Measurements from ENCODE around the gene FLNA. TPM values are rescaled to one million over a fixed set of nuclear protein-coding genes. Genes with fewer than 3 reads are reported as not detected.

Gene FLNA
- total and polyA plus RNA-seq, 2 of the 13 experiments (the other 11 are each of a cell fraction or from before 2014, with no cell fraction given), result 83.4 to 174 TPM

- Histone ChIP-seq H3K4me3 (replicated peaks in 1 of 3; ENCODE audit: insufficient read depth in 1 of 3, low read depth in 2 of 3, low read length in 3 of 3) (no peak overlapping the region), H4K20me1 (ENCODE audit: insufficient read depth, low read length) (no peaks in the 10 kb centered on the region), H3K9me3 (ENCODE audit: low read length) (no peaks in the 10 kb centered on the region), H3K36me3 (replicated peaks in 1 of 2; ENCODE audit: control insufficient read depth in 1 of 2, insufficient read depth in 2 of 2, low read length in 2 of 2) (no peaks in the 10 kb centered on the region), H3K9ac (ENCODE audit: insufficient read depth, low read depth, low read length) (no peak overlapping the region), H3K27me3 (ENCODE audit: control insufficient read depth in 1 of 2, insufficient read depth in 2 of 2, low read length in 2 of 2) (no peaks in the 10 kb centered on the region), H3K27ac (ENCODE audit: extremely low read length, insufficient read depth, low read length) (no peak overlapping the region), H2AFZ (ENCODE audit: low read length) (no peak overlapping the region), H3K79me2 (ENCODE audit: insufficient read depth, low read length) (no peaks in the 10 kb centered on the region), H3K4me2 (ENCODE audit: low read depth, low read length) (no peak overlapping the region), H3K4me1 (ENCODE audit: insufficient read depth, low read length) (no peaks in the 10 kb centered on the region)
- CTCF ChIA-PET (ENCODE audit: low intra/inter-chr PET ratio, low total read pairs), result no interaction called here
- WGBS (ENCODE audit: low lambda C conversion rate), result 0% methylated on average over 2 of the region's 10 CpGs
- in situ Hi-C loops (cut with HindIII; ENCODE audit: extremely low pct_ligation_motif_present, low pct_unique_long_range_greater_than_20kb) (no loop called here), intact Hi-C loops (cut with micrococcal nuclease; ENCODE audit: unreplicated experiment) (no loop called here)
- DNase-seq (ENCODE audit: low spot score) (no peak), ATAC-seq (no peak), FAIRE-seq (no peak)
- BruUV-seq (replicated peaks), result no TSS peak
- POLR2A ChIA-PET, result no interaction called here
- TF ChIP-seq ZNF280B (CRISPR knock-in tag; IDR thresholded peaks at IDR 0.05; ENCODE audit: borderline replicate concordance) (no peak), RFX3 (CRISPR knock-in tag; IDR thresholded peaks at IDR 0.05) (no peak), TEAD2 (CRISPR knock-in tag; IDR thresholded peaks at IDR 0.05) (no peak)
Observed at GRCh38 chrX:154304846-154305245, 69.6 kb downstream of the FLNA start.

GRCh38 chrX:154303476-154303875 lies 71.0 kb downstream of the FLNA start:
- Histone ChIP-seq H3K4me1 (ENCODE audit: insufficient read depth, low read length) (no peaks in the 10 kb centered on the region), H4K20me1 (ENCODE audit: insufficient read depth, low read length) (no peaks in the 10 kb centered on the region), H3K79me2 (ENCODE audit: insufficient read depth, low read length) (no peaks in the 10 kb centered on the region), H3K27ac (ENCODE audit: extremely low read length, insufficient read depth, low read length) (no peak overlapping the region), H3K9ac (ENCODE audit: insufficient read depth, low read depth, low read length) (no peak overlapping the region), H3K27me3 (ENCODE audit: control insufficient read depth in 1 of 2, insufficient read depth in 2 of 2, low read length in 2 of 2) (no peaks in the 10 kb centered on the region), H3K9me3 (ENCODE audit: low read length) (no peaks in the 10 kb centered on the region), H3K4me2 (ENCODE audit: low read depth, low read length) (no peak overlapping the region), H2AFZ (ENCODE audit: low read length) (no peak overlapping the region), H3K36me3 (replicated peaks in 1 of 2; ENCODE audit: control insufficient read depth in 1 of 2, insufficient read depth in 2 of 2, low read length in 2 of 2) (no peaks in the 10 kb centered on the region), H3K4me3 (replicated peaks in 1 of 3; ENCODE audit: insufficient read depth in 1 of 3, low read depth in 2 of 3, low read length in 3 of 3) (no peak overlapping the region)
- DNase-seq (ENCODE audit: low spot score), result no peak
- ChIA-PET POLR2A (no interaction called here), CTCF (ENCODE audit: low intra/inter-chr PET ratio, low total read pairs) (no interaction called here)
- ATAC-seq, result no peak
- 32% methylated on average over 8 of the region's 8 CpGs for WGBS (ENCODE audit: low lambda C conversion rate)
- BruUV-seq (replicated peaks), result no TSS peak
- intact Hi-C loops (cut with micrococcal nuclease; ENCODE audit: unreplicated experiment), result no loop called here
- no peak for FAIRE-seq
- in situ Hi-C loops (cut with HindIII; ENCODE audit: extremely low pct_ligation_motif_present, low pct_unique_long_range_greater_than_20kb), result no loop called here
- TF ChIP-seq FOXP4 (CRISPR knock-in tag; IDR thresholded peaks at IDR 0.05) (no peak), ZBTB25 (CRISPR knock-in tag; IDR thresholded peaks at IDR 0.05) (no peak)

Data from HepG2 (cell line).